SK-N-SH (cell line): ENCODE results near the gene U2SURP. TPM values are rescaled to one million over a fixed set of nuclear protein-coding genes. Genes with fewer than 3 reads are reported as not detected.
"Not testable (repeated sequence)": the region's sequence is repeated elsewhere in the genome, so short reads cannot be mapped to it uniquely, and the experiment has no call there.

ENCODE experiments used
- CTCF ChIA-PET: fragments of 300-600, 350-600 bp; formaldehyde crosslinking; extraction: SDS; loops from one replicate; lab custom pipeline; 2021; lab: Yijun Ruan, JAX
- POLR2A ChIA-PET: fragments of 350-600 bp; sonication (Branson Sonifier 250); formaldehyde crosslinking; extraction: SDS; loops from one replicate; lab custom pipeline; 2020; ENCODE audit warnings: antibody characterized with exemption, inconsistent platforms; lab: Yijun Ruan, JAX
- DNase-seq: peaks from one replicate; pipeline ENCODE4 v3.0.0; 2012
- H2AFZ ChIP-seq: fragments of 200-600 bp; sonication (generic); 2 replicates; pipeline ENCODE4 v1.8.1; 2016; ENCODE audit warnings: antibody characterized with exemption, mild to moderate bottlenecking, low read depth
- H3F3A ChIP-seq: fragments of 200-600 bp; sonication (generic); replicated peaks from 2 replicates; pipeline ENCODE3; 2016; ENCODE audit warnings: antibody characterized with exemption, mild to moderate bottlenecking; ENCODE audit not compliant: insufficient read depth
- H3K27ac ChIP-seq, 2 experiments: fragments of 200-500 bp in 1 of 2; fragments of 200-600 bp in 1 of 2; sonication (Bioruptor generic) in 1 of 2; sonication (generic), shearing (Covaris generic) in 1 of 2; 2 replicates each; pipeline versions ENCODE4 v1.5.1 to v1.6.1; 2014 to 2016; ENCODE audit warnings: low read depth in 2 of 2, inconsistent platforms in 1 of 2, low read length in 1 of 2, mild to moderate bottlenecking in 1 of 2, mixed read lengths in 1 of 2
- H3K27me3 ChIP-seq: fragments of 200-600 bp; sonication (generic), shearing (Covaris generic); 2 replicates; pipeline ENCODE4 v1.6.1; 2016; ENCODE audit warnings: mixed run types; ENCODE audit not compliant: insufficient read depth
- H3K36me3 ChIP-seq, 2 experiments: fragments of 200-500 bp in 1 of 2; fragments of 200-600 bp in 1 of 2; sonication (Bioruptor generic) in 1 of 2; sonication (generic) in 1 of 2; replicated peaks in 1 of 2; 2 replicates each; pipeline versions ENCODE3 to v1.5.1; 2014 to 2016; ENCODE audit warnings: low read length in 1 of 2, mild to moderate bottlenecking in 1 of 2; ENCODE audit not compliant: insufficient read depth in 2 of 2, control insufficient read depth in 1 of 2
- H3K4me1 ChIP-seq, 2 experiments: fragments of 200-500 bp in 1 of 2; fragments of 200-600 bp in 1 of 2; sonication (Bioruptor generic) in 1 of 2; sonication (generic), shearing (Covaris generic) in 1 of 2; 2 replicates each; pipeline versions ENCODE4 v1.5.1 to v1.6.1; 2014 to 2016; ENCODE audit warnings: low read depth in 1 of 2, low read length in 1 of 2, mixed run types in 1 of 2; ENCODE audit not compliant: insufficient read depth in 2 of 2, control insufficient read depth in 1 of 2
- H3K4me2 ChIP-seq: fragments of 200-600 bp; sonication (generic), shearing (Covaris generic); 2 replicates; pipeline ENCODE4 v1.6.1; 2017; ENCODE audit warnings: mixed run types
- H3K4me3 ChIP-seq, 2 experiments: fragments of 200-500 bp in 1 of 2; fragments of 200-600 bp in 1 of 2; sonication (Bioruptor generic) in 1 of 2; sonication (generic), shearing (Covaris generic) in 1 of 2; 2 replicates each; pipeline versions ENCODE4 v1.5.1 to v1.8.1; 2014 to 2016; ENCODE audit warnings: low read depth in 2 of 2, inconsistent platforms in 1 of 2, low read length in 1 of 2, mild to moderate bottlenecking in 1 of 2, mixed read lengths in 1 of 2, moderate library complexity in 1 of 2
- H3K79me2 ChIP-seq: fragments of 200-600 bp; sonication (generic); 2 replicates; pipeline ENCODE4 v1.8.1; 2017; ENCODE audit warnings: mild to moderate bottlenecking; ENCODE audit not compliant: insufficient read depth
- H3K9ac ChIP-seq: fragments of 200-600 bp; sonication (generic); 2 replicates; pipeline ENCODE4 v1.6.1; 2017; ENCODE audit warnings: mixed run types
- H3K9me2 ChIP-seq: fragments of 200-600 bp; sonication (generic); 2 replicates; pipeline ENCODE4 v1.6.1; 2017; ENCODE audit warnings: mixed run types
- H3K9me3 ChIP-seq: fragments of 200-600 bp; sonication (generic); 2 replicates; pipeline ENCODE4 v1.6.1; 2017; ENCODE audit warnings: mixed run types, mild to moderate bottlenecking, moderate library complexity
- H4K20me1 ChIP-seq: fragments of 200-600 bp; sonication (generic); 2 replicates; pipeline ENCODE4 v1.6.1; 2017; ENCODE audit warnings: mild to moderate bottlenecking, mixed run types; ENCODE audit not compliant: insufficient read depth
- CHD2 ChIP-seq: fragments of 150-350 bp; IDR thresholded peaks from 2 replicates; pipeline ENCODE4 v1.6.1; 2018; ENCODE audit warnings: low read length; ENCODE audit not compliant: partially characterized antibody
- FOSL2 ChIP-seq: IDR thresholded peaks from 2 replicates; pipeline ENCODE4 v1.4.0; 2012; ENCODE audit warnings: low read depth, mild to moderate bottlenecking, moderate library complexity, borderline replicate concordance
- FOXJ3 ChIP-seq: sonication (generic); formaldehyde crosslinking; IDR thresholded peaks from 2 replicates; pipeline ENCODE4 v1.5.1; 2020; ENCODE audit warnings: mild to moderate bottlenecking, missing genetic modification reagents
- FOXM1 ChIP-seq: IDR thresholded peaks from 2 replicates; pipeline ENCODE4 v1.4.0; 2012; ENCODE audit warnings: low read depth, mild to moderate bottlenecking
- GATA2 ChIP-seq: sonication (generic); formaldehyde crosslinking; IDR thresholded peaks from 2 replicates; pipeline ENCODE4 v1.5.0; 2020; ENCODE audit warnings: mild to moderate bottlenecking, missing genetic modification reagents
- JUND ChIP-seq: IDR thresholded peaks from 2 replicates; pipeline ENCODE4 v1.4.0; 2012
- NRF1 ChIP-seq: IDR thresholded peaks from 2 replicates; pipeline ENCODE4 v1.6.1; 2012; ENCODE audit warnings: low read depth, mild to moderate bottlenecking, low read length
- RAD21 ChIP-seq: IDR thresholded peaks from 2 replicates; pipeline ENCODE4 v1.6.1; 2012; ENCODE audit warnings: mild to moderate bottlenecking, low read length
- RCOR1 ChIP-seq: fragments of 150-350 bp; IDR thresholded peaks from 2 replicates; pipeline ENCODE4 v1.6.1; 2017; ENCODE audit warnings: antibody characterized with exemption, low read length
- TCF12 ChIP-seq: IDR thresholded peaks from 2 replicates; pipeline ENCODE4 v1.4.0; 2012
- WGBS: methylation state at CpG from one replicate; pipeline ENCODE4 v1.1.6; 2017; ENCODE audit warnings: low lambda C conversion rate; 5-methylcytosine and 5-hydroxymethylcytosine counted together
- polyA plus RNA-seq, 3 experiments: library from polyadenylated mRNA; depleted of rRNA; stranded (reverse); fragments of >200 nt; gene quantifications; 2 replicates each; pipeline ENCODE4 v1.2.3, GENCODE V29; 2012
- TF ChIP-seq, protein P1 (sequence below): IDR thresholded peaks from 2 replicates; pipeline ENCODE4 v1.6.1; 2012; ENCODE audit warnings: mild to moderate bottlenecking, low read depth, low read length, moderate library complexity
- TF ChIP-seq, protein P2 (sequence below): IDR thresholded peaks from 2 replicates; pipeline ENCODE4; 2012

The U2SURP gene
- polyA plus RNA-seq, 1 of the 3 experiments (the other 2 are of a cell fraction) = 10.9 TPM

DNA sequence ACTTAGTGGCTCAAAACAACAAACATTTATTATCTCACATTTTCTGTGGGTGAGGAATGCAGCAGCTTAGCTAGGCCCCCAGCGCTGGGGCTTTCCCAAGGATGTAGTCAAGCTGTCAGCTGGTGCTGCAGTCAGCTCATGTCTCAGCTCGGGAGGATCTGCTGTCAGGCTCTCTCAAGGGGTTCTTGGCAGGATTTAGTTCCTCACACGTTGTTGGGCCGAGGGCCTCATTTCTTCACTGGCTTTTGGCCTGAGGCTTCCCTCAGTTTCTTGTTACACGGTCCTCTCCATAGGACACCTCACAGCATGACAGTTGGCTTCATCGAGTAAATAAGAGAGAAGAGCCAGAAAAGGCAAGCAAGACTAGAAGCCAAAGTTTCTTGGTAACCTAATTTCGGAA, 13.7 kb upstream of the U2SURP start:
- Histone ChIP-seq H3K79me2 (no peaks in the 10 kb centered on the region), H3K9me3 (no peaks in the 10 kb centered on the region), H4K20me1 (no peaks in the 10 kb centered on the region), H3K36me3 (no peaks in the 10 kb centered on the region), H2AFZ (no peak overlapping the region), H3K27ac (no peak overlapping the region), H3K9me2 (no peaks in the 10 kb centered on the region), H3K4me3 (no peak overlapping the region), H3F3A (no peaks in the 10 kb centered on the region), H3K4me2 (no peak overlapping the region), H3K9ac (no peak overlapping the region), H3K4me1 (0 out of 4 replicates have a peak, but pooled peaks cover 0 to 2% of the 10 kb centered on the region in 2 experiments), H3K27me3 (no peaks in the 10 kb centered on the region)
- no peak for DNase-seq
- CTCF ChIA-PET = interaction anchor here (0.7 to 6.2 kb wide), 9 partner anchors 13 to 400 kb away, joined by 3 to 88 read pairs (median 4); partner anchors contain the start of genes PAQR9 and U2SURP
- WGBS = 30% methylated on average over 7 of the region's 7 CpGs
- TF ChIP-seq RCOR1 = no peak
- TF ChIP-seq FOSL2 = no peak
- no peak for TF ChIP-seq NRF1
- TF ChIP-seq, all 33 proteins: peak for 0
- POLR2A ChIA-PET = no interaction called here

DNA sequence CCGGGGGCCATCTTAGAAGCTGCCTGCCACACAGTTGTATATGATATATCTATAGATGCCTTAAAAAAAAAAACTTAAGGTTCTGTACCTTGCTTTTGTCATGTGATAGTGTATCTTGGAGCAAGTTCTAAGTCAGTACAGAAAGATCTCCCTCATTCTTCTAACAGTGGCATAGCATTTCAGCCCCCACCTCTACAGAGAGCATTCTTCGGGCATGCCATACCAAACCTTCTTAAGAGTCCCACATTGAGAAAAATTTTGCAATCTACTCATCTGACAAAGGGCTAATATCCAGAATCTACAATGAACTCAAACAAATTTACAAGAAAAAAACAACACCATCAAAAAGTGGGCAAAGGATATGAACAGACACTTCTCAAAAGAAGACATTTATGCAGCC, 13.1 kb upstream of the U2SURP start:
- H3K9me3 ChIP-seq, DNase-seq, H3F3A ChIP-seq, H3K4me3 ChIP-seq, H3K9me2 ChIP-seq, H4K20me1 ChIP-seq, H3K27me3 ChIP-seq, H3K4me2 ChIP-seq, POLR2A ChIA-PET, H3K79me2 ChIP-seq, H2AFZ ChIP-seq, H3K27ac ChIP-seq, H3K4me1 ChIP-seq, H3K36me3 ChIP-seq, H3K9ac ChIP-seq: not testable (repeated sequence)
- CTCF ChIA-PET = interaction anchor here (0.9 to 6.2 kb wide), 5 partner anchors 13 to 401 kb away, joined by 3 to 88 read pairs (median 7); partner anchors contain the start of gene U2SURP
- 64% methylated on average over 2 of the region's 2 CpGs for WGBS

DNA sequence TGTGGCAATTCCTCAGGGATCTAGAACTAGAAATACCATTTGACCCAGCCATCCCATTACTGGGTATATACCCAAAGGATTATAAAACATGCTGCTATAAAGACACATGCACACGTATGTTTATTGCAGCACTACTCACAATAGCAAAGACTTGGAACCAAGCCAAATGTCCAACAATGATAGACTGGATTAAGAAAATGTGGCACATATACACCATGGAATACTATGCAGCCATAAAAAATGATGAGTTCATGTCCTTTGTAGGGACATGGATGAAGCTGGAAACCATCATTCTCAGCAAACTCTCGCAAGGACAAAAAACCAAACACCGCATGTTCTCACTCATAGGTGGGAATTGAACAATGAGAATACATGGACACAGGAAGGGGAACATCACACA, 12.5 kb upstream of the U2SURP start:
- H3K9ac ChIP-seq, H3F3A ChIP-seq, H2AFZ ChIP-seq, H3K36me3 ChIP-seq, H3K4me2 ChIP-seq, H3K79me2 ChIP-seq, H3K9me2 ChIP-seq, H4K20me1 ChIP-seq, H3K4me1 ChIP-seq, H3K27me3 ChIP-seq, H3K4me3 ChIP-seq, H3K27ac ChIP-seq, POLR2A ChIA-PET, DNase-seq, H3K9me3 ChIP-seq: not testable (repeated sequence)
- CTCF ChIA-PET = interaction anchor here (6.2 kb wide), 1 partner anchor 159 kb away, joined by 88 read pairs; no protein-coding TSS in a partner anchor
- 93% methylated on average over 2 of the region's 3 CpGs for WGBS

DNA sequence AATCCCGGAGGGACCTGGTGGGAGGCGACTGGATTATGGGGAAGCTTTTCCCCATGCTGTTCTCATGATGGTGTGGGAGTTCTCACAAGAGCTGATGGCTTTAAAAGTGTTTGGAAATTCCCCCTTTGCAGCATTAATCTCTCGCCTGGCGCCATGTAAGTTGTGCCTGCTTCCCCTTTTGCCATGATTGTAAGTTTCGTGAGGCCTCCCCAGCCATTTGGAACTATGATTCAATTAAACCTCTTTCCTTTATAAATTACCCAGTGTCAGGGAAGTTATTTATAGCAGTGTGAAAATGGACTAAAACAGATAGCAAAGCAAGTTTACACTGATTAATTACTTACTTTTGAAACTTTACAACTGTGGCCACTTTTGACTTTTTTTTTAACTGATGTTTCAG, 10.6 kb upstream of the U2SURP start:
- Histone ChIP-seq H2AFZ (no peak overlapping the region), H3K27me3 (no peaks in the 10 kb centered on the region), H3K9me3 (no peaks in the 10 kb centered on the region), H3K4me3 (no peak overlapping the region), H3K9me2 (no peaks in the 10 kb centered on the region), H3F3A (no peaks in the 10 kb centered on the region), H3K36me3 (no peaks in the 10 kb centered on the region), H3K4me1 (0 out of 4 replicates have a peak, but pooled peaks cover 0 to 2% of the 10 kb centered on the region in 2 experiments), H3K27ac (no peak overlapping the region), H3K4me2 (no peak overlapping the region), H4K20me1 (no peaks in the 10 kb centered on the region), H3K9ac (no peak overlapping the region), H3K79me2 (no peaks in the 10 kb centered on the region)
- CTCF ChIA-PET = interaction anchor here (0.9 to 6.2 kb wide), 6 partner anchors 11 to 403 kb away, joined by 3 to 88 read pairs (median 4); partner anchors contain the start of gene U2SURP
- WGBS = 93% methylated on average over 5 of the region's 5 CpGs
- POLR2A ChIA-PET = no interaction called here
- TF ChIP-seq JUND (no peak), RAD21 (no peak), CHD2 (no peak), FOXM1 (no peak), TCF12 (no peak), GATA2 (CRISPR knock-in tag) (no peak), FOXJ3 (CRISPR knock-in tag) (no peak)
- TF ChIP-seq, protein P1, sequence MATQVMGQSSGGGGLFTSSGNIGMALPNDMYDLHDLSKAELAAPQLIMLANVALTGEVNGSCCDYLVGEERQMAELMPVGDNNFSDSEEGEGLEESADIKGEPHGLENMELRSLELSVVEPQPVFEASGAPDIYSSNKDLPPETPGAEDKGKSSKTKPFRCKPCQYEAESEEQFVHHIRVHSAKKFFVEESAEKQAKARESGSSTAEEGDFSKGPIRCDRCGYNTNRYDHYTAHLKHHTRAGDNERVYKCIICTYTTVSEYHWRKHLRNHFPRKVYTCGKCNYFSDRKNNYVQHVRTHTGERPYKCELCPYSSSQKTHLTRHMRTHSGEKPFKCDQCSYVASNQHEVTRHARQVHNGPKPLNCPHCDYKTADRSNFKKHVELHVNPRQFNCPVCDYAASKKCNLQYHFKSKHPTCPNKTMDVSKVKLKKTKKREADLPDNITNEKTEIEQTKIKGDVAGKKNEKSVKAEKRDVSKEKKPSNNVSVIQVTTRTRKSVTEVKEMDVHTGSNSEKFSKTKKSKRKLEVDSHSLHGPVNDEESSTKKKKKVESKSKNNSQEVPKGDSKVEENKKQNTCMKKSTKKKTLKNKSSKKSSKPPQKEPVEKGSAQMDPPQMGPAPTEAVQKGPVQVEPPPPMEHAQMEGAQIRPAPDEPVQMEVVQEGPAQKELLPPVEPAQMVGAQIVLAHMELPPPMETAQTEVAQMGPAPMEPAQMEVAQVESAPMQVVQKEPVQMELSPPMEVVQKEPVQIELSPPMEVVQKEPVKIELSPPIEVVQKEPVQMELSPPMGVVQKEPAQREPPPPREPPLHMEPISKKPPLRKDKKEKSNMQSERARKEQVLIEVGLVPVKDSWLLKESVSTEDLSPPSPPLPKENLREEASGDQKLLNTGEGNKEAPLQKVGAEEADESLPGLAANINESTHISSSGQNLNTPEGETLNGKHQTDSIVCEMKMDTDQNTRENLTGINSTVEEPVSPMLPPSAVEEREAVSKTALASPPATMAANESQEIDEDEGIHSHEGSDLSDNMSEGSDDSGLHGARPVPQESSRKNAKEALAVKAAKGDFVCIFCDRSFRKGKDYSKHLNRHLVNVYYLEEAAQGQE = no peak
- TF ChIP-seq, protein P2, sequence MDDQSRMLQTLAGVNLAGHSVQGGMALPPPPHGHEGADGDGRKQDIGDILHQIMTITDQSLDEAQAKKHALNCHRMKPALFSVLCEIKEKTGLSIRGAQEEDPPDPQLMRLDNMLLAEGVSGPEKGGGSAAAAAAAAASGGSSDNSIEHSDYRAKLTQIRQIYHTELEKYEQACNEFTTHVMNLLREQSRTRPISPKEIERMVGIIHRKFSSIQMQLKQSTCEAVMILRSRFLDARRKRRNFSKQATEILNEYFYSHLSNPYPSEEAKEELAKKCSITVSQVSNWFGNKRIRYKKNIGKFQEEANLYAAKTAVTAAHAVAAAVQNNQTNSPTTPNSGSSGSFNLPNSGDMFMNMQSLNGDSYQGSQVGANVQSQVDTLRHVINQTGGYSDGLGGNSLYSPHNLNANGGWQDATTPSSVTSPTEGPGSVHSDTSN = no peak
- DNase-seq = no peak
